Vagina (tissue), 2 donors: ENCODE measurements around the gene SPR. TPM values are rescaled to one million over a fixed set of nuclear protein-coding genes. Genes with fewer than 3 reads are reported as not detected.

Experiments used
- DNase-seq, 2 donors: peaks; one replicate each; pipeline ENCODE4 v3.0.0-alpha.2; 2017; ENCODE audit errors: extremely low spot score in 2 of 2
- H3K27ac ChIP-seq: fragments of 200-600 bp; sonication (generic); one replicate; pipeline ENCODE4 v1.5.1; 2019
- H3K27me3 ChIP-seq: fragments of 200-600 bp; sonication (generic); one replicate; pipeline ENCODE4 v1.5.1; 2019
- H3K36me3 ChIP-seq, 2 donors: fragments of 200-600 bp; sonication (generic); one replicate each; pipeline ENCODE4 v1.5.1; 2017 to 2019
- H3K4me1 ChIP-seq: fragments of 200-600 bp; sonication (generic); one replicate; pipeline ENCODE4 v1.5.1; 2019
- H3K4me3 ChIP-seq, 2 donors: fragments of 200-600 bp; sonication (generic); 1 replicate in 1 of 2; 2 replicates in 1 of 2; pipeline ENCODE4 v1.5.1; 2016 to 2019
- H3K9me3 ChIP-seq: fragments of 200-600 bp; sonication (generic); one replicate; pipeline ENCODE4 v1.5.1; 2019
- CTCF ChIP-seq, 3 experiments: fragments of 450-650 bp in 2 of 3; fragments of 200-600 bp in 1 of 3; sonication (generic) in 1 of 3; IDR thresholded peaks; one replicate each; pipeline ENCODE4 v1.5.1; 2017 to 2019; ENCODE audit warnings: antibody characterized with exemption in 3 of 3, mild to moderate bottlenecking in 2 of 3, moderate library complexity in 2 of 3
- POLR2A ChIP-seq, 2 donors: fragments of 450-650 bp; IDR thresholded peaks; one replicate each; pipeline ENCODE4 v1.6.1; 2017; ENCODE audit warnings: antibody characterized with exemption in 2 of 2, mild to moderate bottlenecking in 2 of 2, moderate library complexity in 2 of 2
- POLR2AphosphoS5 ChIP-seq, 2 donors: sonication (generic); formaldehyde crosslinking; IDR thresholded peaks; one replicate each; pipeline ENCODE4 v1.9.0; 2017; ENCODE audit warnings: antibody characterized with exemption in 2 of 2, mild to moderate bottlenecking in 2 of 2, low read depth in 1 of 2; ENCODE audit not compliant: insufficient read depth in 1 of 2
- intact Hi-C: fragments of 100-400 bp; cut with DNase I; formaldehyde crosslinking; loops from one replicate; pipeline ENCODE4 v1.15.1; 2023
- total RNA-seq: library from RNA; depleted of rRNA; stranded (reverse); fragments of >200 nt; gene quantifications from one replicate; pipeline ENCODE4 v1.2.3, GENCODE V29; 2016

Gene SPR
- total RNA-seq, 1 donor from 2014 or later = 45.7 TPM

GRCh38 chr2:72911256-72911655 lies 24.0 kb downstream of the SPR start:
- Histone ChIP-seq H3K36me3 (no peaks in the 10 kb centered on the region), H3K4me3 (no peak overlapping the region), H3K27ac (no peak overlapping the region), H3K27me3 (peaks cover 25% of the 10 kb centered on the region), H3K9me3 (no peaks in the 10 kb centered on the region), H3K4me1 (peaks cover 17% of the 10 kb centered on the region)
- no peak for TF ChIP-seq POLR2AphosphoS5 (IDR thresholded peaks at IDR 0.05; ENCODE audit: insufficient read depth in 1 of 2, low read depth in 1 of 2)
- intact Hi-C loops = no loop called here
- no peak for DNase-seq

- DNase-seq = no peak
- no peaks in the 10 kb centered on the region for H3K36me3 ChIP-seq
- TF ChIP-seq POLR2AphosphoS5 (IDR thresholded peaks at IDR 0.05; ENCODE audit: insufficient read depth in 1 of 2, low read depth in 1 of 2) (no peak), CTCF (IDR thresholded peaks at IDR 0.05) (no peak), POLR2A (IDR thresholded peaks at IDR 0.05) (no peak)
- no peak overlapping the region for H3K4me3 ChIP-seq
- no peaks in the 10 kb centered on the region for H3K9me3 ChIP-seq
- intact Hi-C loops = no loop called here
- H3K27me3 ChIP-seq = peaks cover 37% of the 10 kb centered on the region
- peaks cover 41% of the 10 kb centered on the region for H3K4me1 ChIP-seq
- H3K27ac ChIP-seq = no peak overlapping the region
Measured at GRCh38 chr2:72913486-72914205, 26.4 kb downstream of the SPR start.

GRCh38 chr2:72914206-72914559 lies 27.0 kb downstream of the SPR start:
- H3K4me1 ChIP-seq = peaks cover 42% of the 10 kb centered on the region
- no peak for DNase-seq
- no peak overlapping the region for H3K27ac ChIP-seq
- no peaks in the 10 kb centered on the region for H3K36me3 ChIP-seq
- peaks cover 36% of the 10 kb centered on the region for H3K27me3 ChIP-seq
- no peaks in the 10 kb centered on the region for H3K9me3 ChIP-seq
- no peak for TF ChIP-seq CTCF (IDR thresholded peaks at IDR 0.05)
- TF ChIP-seq POLR2AphosphoS5 (IDR thresholded peaks at IDR 0.05; ENCODE audit: insufficient read depth in 1 of 2, low read depth in 1 of 2) = no peak
- TF ChIP-seq POLR2A (IDR thresholded peaks at IDR 0.05) = no peak
- no peak overlapping the region for H3K4me3 ChIP-seq
- intact Hi-C loops = no loop called here

- no peak for DNase-seq
- H3K27me3 ChIP-seq = peaks cover 37% of the 10 kb centered on the region
- H3K36me3 ChIP-seq = no peaks in the 10 kb centered on the region
- H3K27ac ChIP-seq = no peak overlapping the region
- peaks cover 44% of the 10 kb centered on the region for H3K4me1 ChIP-seq
- TF ChIP-seq CTCF (IDR thresholded peaks at IDR 0.05) (no peak), POLR2AphosphoS5 (IDR thresholded peaks at IDR 0.05; ENCODE audit: insufficient read depth in 1 of 2, low read depth in 1 of 2) (no peak), POLR2A (IDR thresholded peaks at IDR 0.05) (no peak)
- intact Hi-C loops = no loop called here
- H3K9me3 ChIP-seq = no peaks in the 10 kb centered on the region
- no peak overlapping the region for H3K4me3 ChIP-seq
Measured at GRCh38 chr2:72914589-72915319, 27.5 kb downstream of the SPR start.

GRCh38 chr2:72915320-72915906 lies 28.2 kb downstream of the SPR start:
- no peak for DNase-seq
- Histone ChIP-seq H3K36me3 (no peaks in the 10 kb centered on the region), H3K9me3 (no peaks in the 10 kb centered on the region), H3K27ac (no peak overlapping the region), H3K4me1 (peaks cover 50% of the 10 kb centered on the region), H3K4me3 (peak overlapping the region; percentile 34 to 49), H3K27me3 (peaks cover 42% of the 10 kb centered on the region)
- intact Hi-C loops = no loop called here
- TF ChIP-seq POLR2A (IDR thresholded peaks at IDR 0.05) = no peak
- TF ChIP-seq CTCF (IDR thresholded peaks at IDR 0.05) = no peak
- TF ChIP-seq POLR2AphosphoS5 (IDR thresholded peaks at IDR 0.05; ENCODE audit: insufficient read depth in 1 of 2, low read depth in 1 of 2) = no peak
